Activated naive CD8-positive, alpha-beta T cell treated with anti-CD3 and anti-CD28 coated beads, Interleukin-2, amount 10 ng/mL, durations not matched to agents 7 days and 5 days (primary cell): ENCODE measurements around the gene SLC25A40. TPM values are rescaled to one million over a fixed set of nuclear protein-coding genes. Genes with fewer than 3 reads are reported as not detected.
"Not testable (repeated sequence)": the region's sequence is repeated elsewhere in the genome, so short reads cannot be mapped to it uniquely, and the experiment has no call there.

Experiments used
- ATAC-seq: fragments of 150-1000 bp; cut with Tn5 transposase; one replicate; pipeline ENCODE4 v1.10.0; 2021; ENCODE audit warnings: low read depth, moderate library complexity
- POLR2A ChIA-PET: fragments of 350-600 bp; sonication (Branson Sonifier 250); formaldehyde crosslinking; loops from one replicate; lab custom pipeline; 2021; ENCODE audit warnings: antibody characterized with exemption; lab: Charles Lee
- DNase-seq: peaks from one replicate; pipeline ENCODE4 v3.0.0; 2021
- H3K27ac Mint-ChIP-seq: one replicate; pipeline ENCODE4 v1.8.0; 2022; ENCODE audit warnings: mild to moderate bottlenecking, mixed read lengths
- H3K27me3 Mint-ChIP-seq: one replicate; pipeline ENCODE4 v1.8.0; 2022; ENCODE audit warnings: mild to moderate bottlenecking, moderate library complexity, mixed read lengths
- H3K36me3 Mint-ChIP-seq: one replicate; pipeline ENCODE4 v1.8.0; 2021; ENCODE audit warnings: mild to moderate bottlenecking, mixed read lengths
- H3K4me1 Mint-ChIP-seq: one replicate; pipeline ENCODE4 v1.8.0; 2021; ENCODE audit warnings: mixed read lengths
- H3K4me3 Mint-ChIP-seq: one replicate; pipeline ENCODE4 v1.8.0; 2022; ENCODE audit warnings: mild to moderate bottlenecking, moderate library complexity, mixed read lengths
- H3K9me3 Mint-ChIP-seq: one replicate; pipeline ENCODE4 v1.8.0; 2021; ENCODE audit warnings: mixed read lengths
- total RNA-seq, 2 experiments: library from RNA; stranded (reverse); gene quantifications; one replicate each; pipeline ENCODE4 v1.2.3, GENCODE V29; 2021

The SLC25A40 gene, protein sequence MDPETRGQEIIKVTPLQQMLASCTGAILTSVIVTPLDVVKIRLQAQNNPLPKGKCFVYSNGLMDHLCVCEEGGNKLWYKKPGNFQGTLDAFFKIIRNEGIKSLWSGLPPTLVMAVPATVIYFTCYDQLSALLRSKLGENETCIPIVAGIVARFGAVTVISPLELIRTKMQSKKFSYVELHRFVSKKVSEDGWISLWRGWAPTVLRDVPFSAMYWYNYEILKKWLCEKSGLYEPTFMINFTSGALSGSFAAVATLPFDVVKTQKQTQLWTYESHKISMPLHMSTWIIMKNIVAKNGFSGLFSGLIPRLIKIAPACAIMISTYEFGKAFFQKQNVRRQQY
- 10 to 100 TPM; 47.6 to 51.6 TPM for total RNA-seq

DNA sequence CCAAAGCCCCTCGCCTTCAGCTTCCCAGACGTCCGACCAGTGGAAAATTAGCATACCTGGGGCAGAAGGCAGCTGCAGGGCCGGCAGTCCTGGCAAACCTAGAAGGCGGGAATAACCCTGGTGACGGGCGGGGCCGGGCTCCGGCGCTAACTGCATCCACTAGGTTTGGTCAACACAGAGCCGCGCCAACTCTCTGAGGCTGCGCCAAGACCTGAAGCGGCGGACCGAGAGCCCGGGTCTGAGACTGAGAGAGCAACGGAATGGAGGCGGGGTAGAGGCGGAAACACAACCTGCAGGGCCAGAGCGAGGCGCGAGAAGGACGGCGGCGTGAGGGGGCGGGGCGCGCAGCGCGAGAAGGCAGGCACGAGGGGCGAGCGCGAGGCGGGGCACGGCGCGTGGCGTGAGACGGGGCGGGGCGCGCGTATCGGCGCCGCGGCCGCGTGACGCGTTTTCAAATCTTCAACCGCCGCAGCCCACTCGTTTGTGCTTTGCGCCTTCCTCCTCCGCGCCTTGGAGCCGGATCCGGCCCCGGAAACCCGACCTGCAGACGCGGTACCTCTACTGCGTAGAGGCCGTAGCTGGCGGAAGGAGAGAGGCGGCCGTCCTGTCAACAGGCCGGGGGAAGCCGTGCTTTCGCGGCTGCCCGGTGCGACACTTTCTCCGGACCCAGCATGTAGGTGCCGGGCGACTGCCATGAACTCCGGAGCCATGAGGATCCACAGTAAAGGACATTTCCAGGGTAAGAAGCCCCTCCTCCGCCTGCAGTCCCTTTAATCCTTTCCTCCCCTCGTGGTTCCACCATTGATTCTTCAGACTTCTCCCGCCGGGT is at the start of gene SLC25A40, which contains the start of gene DBF4:
Gene SLC25A40, minus strand, starts transcription at position 321 of the 829 bp plus-strand sequence. CDS start 17,633 bp downstream, outside the sequence.
Gene DBF4, plus strand, starts transcription at position 454 of the 829 bp plus-strand sequence. Its CDS starts 240 bp downstream, at position 694.
- no peaks in the 10 kb centered on the region for H3K27me3 Mint-ChIP-seq
- H3K36me3 Mint-ChIP-seq, result peaks cover 37% of the 10 kb centered on the region
- H3K4me3 Mint-ChIP-seq, result peak within 1 kb of the TSS; percentile 86
- H3K9me3 Mint-ChIP-seq, result peaks cover 9% of the 10 kb centered on the region
- peak within 1 kb of the TSS; percentile 95 for H3K27ac Mint-ChIP-seq
- DNase-seq (peak; percentile 98), ATAC-seq (peak; percentile 93)
- peaks cover 41% of the 10 kb centered on the region for H3K4me1 Mint-ChIP-seq
- POLR2A ChIA-PET, result interaction anchor here (1.0 to 2.2 kb wide), 4 partner anchors 58 to 659 kb away, joined by 3 to 12 read pairs (median 3); partner anchors contain the start of genes ABCB1 and ADAM22

DNA sequence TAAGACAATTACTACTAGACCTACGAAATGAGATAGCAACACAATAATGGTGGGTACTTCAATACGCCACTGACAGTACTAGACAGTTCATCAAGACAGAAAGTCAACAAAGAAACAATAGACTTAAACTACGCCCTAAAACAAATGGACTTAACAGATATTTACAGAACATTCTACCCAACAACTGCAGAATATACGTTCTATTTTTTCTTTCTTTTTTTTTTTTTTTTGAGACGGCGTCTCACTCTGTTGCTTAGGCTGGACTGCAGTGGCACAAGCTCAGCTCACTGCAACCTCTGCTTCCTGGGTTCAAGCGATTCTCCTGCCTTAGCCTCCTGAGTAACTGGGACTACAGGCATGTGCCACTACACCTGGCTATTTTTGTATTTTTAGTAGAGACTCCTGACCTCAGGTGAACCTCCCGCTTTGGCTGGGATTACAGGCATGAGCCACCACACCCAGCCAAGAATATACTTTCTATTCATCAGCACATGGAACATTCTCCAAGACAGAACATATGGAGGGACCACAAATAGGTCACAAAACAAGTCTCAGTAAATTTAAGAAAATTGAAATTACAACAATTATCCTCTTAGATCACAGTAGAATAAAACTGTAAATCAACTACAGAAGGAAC is 46.7 kb upstream of the SLC25A40 start:
- H3K27ac Mint-ChIP-seq, H3K27me3 Mint-ChIP-seq, POLR2A ChIA-PET, DNase-seq, H3K9me3 Mint-ChIP-seq, H3K4me1 Mint-ChIP-seq, H3K36me3 Mint-ChIP-seq, H3K4me3 Mint-ChIP-seq, ATAC-seq: not testable (repeated sequence)

DNA sequence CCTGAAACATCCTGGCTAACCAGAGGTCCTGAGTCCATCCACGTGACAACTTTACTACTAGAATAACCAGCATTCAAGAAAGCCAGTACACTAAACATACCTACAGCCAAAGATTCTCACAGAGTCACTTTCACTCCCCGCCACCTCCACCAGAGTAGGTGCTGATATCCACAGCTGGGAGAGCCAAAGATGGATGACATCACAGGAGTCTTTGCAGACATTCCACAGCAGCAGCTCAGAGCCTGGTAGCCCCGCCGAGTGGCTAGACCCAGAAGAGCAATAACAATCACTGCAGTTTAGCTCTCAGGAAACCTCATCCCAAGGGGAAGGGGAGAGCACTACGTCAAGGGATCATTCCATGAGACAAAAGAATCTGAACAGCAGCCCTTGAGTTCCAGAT is 44.4 kb upstream of the SLC25A40 start:
- ATAC-seq, result no peak
- DNase-seq, result no peak
- Mint-ChIP-seq H3K4me1 (no peaks in the 10 kb centered on the region), H3K4me3 (no peak overlapping the region), H3K9me3 (no peaks in the 10 kb centered on the region), H3K27me3 (peaks cover 9% of the 10 kb centered on the region), H3K36me3 (no peaks in the 10 kb centered on the region), H3K27ac (no peak overlapping the region)
- POLR2A ChIA-PET, result no interaction called here

DNA sequence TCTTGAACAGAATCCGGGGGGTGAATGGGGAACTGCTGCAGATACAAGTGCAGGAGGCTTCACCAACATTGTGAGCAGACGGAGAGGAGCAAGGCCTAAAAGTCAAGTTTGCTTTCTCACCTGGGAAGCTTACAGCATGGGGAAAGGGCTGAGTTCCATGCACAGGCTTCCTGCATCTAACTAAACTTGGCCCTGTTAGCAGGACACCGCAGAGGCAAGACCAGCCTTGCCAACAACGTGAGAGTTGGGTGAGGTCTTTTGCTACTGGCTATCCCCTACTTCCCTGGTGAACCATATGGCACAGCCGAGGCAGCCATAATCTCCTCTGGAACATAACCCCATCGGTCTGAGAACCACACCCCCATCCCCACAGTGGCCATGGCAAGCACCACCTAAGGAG is 43.7 kb upstream of the SLC25A40 start:
- no peak overlapping the region for H3K4me3 Mint-ChIP-seq
- H3K36me3 Mint-ChIP-seq, result no peaks in the 10 kb centered on the region
- peaks cover 9% of the 10 kb centered on the region for H3K27me3 Mint-ChIP-seq
- no peaks in the 10 kb centered on the region for H3K4me1 Mint-ChIP-seq
- POLR2A ChIA-PET, result no interaction called here
- no peak overlapping the region for H3K27ac Mint-ChIP-seq
- H3K9me3 Mint-ChIP-seq, result no peaks in the 10 kb centered on the region
- ATAC-seq (no peak), DNase-seq (no peak)

DNA sequence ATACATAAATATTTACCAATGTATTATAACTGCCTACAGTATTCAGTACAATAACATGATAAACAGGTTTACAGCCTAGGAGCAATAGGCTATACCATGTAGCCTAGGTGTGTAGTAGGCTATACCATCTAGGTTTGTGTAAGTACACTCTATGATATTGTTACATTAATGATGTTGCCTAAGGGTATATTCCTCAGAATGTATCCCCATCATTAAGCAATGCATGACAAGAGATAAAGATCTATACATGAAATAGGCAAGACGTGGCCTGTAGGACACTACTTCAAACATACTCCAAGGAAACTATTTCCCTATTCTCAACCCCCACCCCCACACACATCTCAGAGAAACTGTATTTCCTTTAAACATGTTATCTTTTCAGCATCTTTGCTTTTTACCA is 42.6 kb upstream of the SLC25A40 start:
- no peak overlapping the region for H3K4me3 Mint-ChIP-seq
- no peaks in the 10 kb centered on the region for H3K4me1 Mint-ChIP-seq
- peaks cover 9% of the 10 kb centered on the region for H3K27me3 Mint-ChIP-seq
- POLR2A ChIA-PET, result no interaction called here
- H3K27ac Mint-ChIP-seq, result no peak overlapping the region
- H3K9me3 Mint-ChIP-seq, result no peaks in the 10 kb centered on the region
- DNase-seq (no peak), ATAC-seq (no peak)
- H3K36me3 Mint-ChIP-seq, result no peaks in the 10 kb centered on the region

DNA sequence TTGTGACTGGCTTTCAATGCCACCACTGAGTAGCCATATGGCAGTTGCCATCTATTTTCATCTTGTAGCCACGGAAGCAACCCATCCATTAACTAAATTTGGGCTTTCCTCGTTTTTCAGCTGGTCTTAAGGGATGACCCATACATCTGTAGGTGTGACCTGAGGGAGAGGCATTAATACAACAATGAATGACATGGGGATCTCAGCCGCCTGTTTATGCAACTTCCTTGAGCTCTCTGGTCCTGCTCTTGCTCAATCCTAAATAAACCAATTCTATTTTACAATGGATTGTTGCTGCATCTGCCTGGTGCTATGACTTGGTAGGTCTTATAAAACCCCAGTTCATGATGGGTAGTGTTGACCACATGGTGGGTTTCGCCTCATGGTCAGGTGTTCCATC is 36.0 kb upstream of the SLC25A40 start:
- ATAC-seq (no peak), DNase-seq (no peak)
- H3K9me3 Mint-ChIP-seq, result no peaks in the 10 kb centered on the region
- H3K4me3 Mint-ChIP-seq, result no peak overlapping the region
- H3K4me1 Mint-ChIP-seq, result peaks cover 4% of the 10 kb centered on the region
- H3K27me3 Mint-ChIP-seq, result peaks cover 3% of the 10 kb centered on the region
- POLR2A ChIA-PET, result interaction anchor here (1.0 kb wide), 1 partner anchor 37 kb away, joined by 4 read pairs; no protein-coding TSS in a partner anchor
- H3K36me3 Mint-ChIP-seq, result peaks cover 9% of the 10 kb centered on the region
- H3K27ac Mint-ChIP-seq, result no peak overlapping the region

DNA sequence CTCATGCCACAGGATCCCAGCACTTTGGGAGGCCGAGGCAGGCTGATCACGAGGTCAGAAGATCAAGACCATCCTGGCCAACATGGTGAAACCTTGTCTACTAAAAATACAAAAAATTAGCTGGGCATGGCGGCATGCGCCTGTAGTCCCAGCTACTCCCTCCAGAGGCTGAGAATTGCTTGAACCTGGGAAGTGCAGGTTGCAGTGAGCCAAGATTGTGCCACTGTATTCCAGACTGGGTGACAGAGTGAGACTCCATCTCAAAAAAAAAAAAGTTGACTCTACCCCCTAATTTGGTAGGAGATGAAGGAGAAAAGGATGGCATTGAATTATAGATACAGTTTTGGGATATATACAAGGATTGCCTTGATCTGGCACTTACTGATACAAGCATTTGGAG is 32.7 kb upstream of the SLC25A40 start:
- not testable (repeated sequence) for H3K27me3 Mint-ChIP-seq, H3K4me1 Mint-ChIP-seq, H3K27ac Mint-ChIP-seq

DNA sequence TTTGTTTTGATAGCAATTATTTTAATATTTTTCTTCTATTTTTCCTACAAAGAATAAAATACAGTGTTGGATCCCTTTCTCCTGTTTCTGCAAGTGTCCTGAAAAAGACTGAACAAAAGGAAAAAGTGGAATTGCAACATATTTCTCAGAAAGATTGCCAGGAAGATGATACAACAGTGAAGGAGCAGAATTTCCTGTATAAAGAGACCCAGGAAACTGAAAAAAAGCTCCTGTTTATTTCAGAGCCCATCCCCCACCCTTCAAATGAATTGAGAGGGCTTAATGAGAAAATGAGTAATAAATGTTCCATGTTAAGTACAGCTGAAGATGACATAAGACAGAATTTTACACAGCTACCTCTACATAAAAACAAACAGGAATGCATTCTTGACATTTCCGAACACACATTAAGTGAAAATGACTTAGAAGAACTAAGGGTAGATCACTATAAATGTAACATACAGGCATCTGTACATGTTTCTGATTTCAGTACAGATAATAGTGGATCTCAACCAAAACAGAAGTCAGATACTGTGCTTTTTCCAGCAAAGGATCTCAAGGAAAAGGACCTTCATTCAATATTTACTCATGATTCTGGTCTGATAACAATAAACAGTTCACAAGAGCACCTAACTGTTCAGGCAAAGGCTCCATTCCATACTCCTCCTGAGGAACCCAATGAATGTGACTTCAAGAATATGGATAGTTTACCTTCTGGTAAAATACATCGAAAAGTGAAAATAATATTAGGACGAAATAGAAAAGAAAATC is 31.2 kb upstream of the SLC25A40 start:
- H3K27ac Mint-ChIP-seq, H3K4me3 Mint-ChIP-seq, H3K27me3 Mint-ChIP-seq, DNase-seq, ATAC-seq, H3K4me1 Mint-ChIP-seq, POLR2A ChIA-PET, H3K9me3 Mint-ChIP-seq: not testable (repeated sequence)
- peaks cover 19% of the 10 kb centered on the region for H3K36me3 Mint-ChIP-seq

More for the DNA sequence above, 32.7 kb upstream of the SLC25A40 start:
- H3K36me3 Mint-ChIP-seq, result peaks cover 17% of the 10 kb centered on the region
- H3K4me3 Mint-ChIP-seq, H3K9me3 Mint-ChIP-seq, ATAC-seq, POLR2A ChIA-PET, DNase-seq: not testable (repeated sequence)

DNA sequence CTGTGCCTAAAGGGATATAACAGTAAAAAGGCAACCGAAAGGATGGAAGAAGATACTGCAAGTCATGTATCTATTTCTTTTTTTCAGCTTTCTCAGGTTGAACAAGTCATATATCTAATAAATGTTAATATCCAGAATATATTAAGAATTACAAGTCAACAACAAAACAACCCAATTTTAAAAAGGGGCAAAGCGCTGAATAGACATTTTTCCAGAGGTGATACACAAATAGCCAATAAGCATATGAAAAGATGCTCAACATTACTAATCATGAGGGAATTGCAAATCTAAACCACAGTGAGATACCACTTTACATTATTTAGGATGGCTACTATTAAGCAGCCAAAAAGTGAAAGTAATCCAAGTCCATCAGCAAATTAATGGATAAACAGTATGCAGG is 23.1 kb upstream of the SLC25A40 start:
- no peaks in the 10 kb centered on the region for H3K27me3 Mint-ChIP-seq
- H3K4me3 Mint-ChIP-seq, result no peak overlapping the region
- peaks cover 29% of the 10 kb centered on the region for H3K36me3 Mint-ChIP-seq
- peaks cover 4% of the 10 kb centered on the region for H3K4me1 Mint-ChIP-seq
- POLR2A ChIA-PET, result no interaction called here
- ATAC-seq (no peak), DNase-seq (no peak)
- no peaks in the 10 kb centered on the region for H3K9me3 Mint-ChIP-seq
- no peak overlapping the region for H3K27ac Mint-ChIP-seq

DNA sequence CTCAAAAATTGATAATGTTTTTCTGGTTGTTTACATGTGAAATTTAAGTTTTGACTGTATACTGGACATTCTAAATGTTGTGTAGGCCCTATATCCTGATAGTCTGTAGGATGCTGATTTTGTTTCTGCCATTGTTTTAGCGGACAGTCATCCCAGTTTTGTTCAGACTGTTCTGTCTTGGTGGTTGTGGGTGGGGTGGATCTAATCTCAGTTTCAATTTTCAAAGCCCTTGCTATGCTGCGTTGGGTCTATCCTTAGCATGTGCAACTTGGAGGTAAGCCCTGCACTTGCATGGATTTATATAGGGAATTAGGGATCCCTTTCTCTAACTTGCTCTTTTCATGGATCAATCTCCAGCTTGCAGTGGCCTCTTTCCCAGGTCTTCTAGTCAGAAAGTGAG is 19.2 kb upstream of the SLC25A40 start:
- no peak overlapping the region for H3K27ac Mint-ChIP-seq

DNA sequence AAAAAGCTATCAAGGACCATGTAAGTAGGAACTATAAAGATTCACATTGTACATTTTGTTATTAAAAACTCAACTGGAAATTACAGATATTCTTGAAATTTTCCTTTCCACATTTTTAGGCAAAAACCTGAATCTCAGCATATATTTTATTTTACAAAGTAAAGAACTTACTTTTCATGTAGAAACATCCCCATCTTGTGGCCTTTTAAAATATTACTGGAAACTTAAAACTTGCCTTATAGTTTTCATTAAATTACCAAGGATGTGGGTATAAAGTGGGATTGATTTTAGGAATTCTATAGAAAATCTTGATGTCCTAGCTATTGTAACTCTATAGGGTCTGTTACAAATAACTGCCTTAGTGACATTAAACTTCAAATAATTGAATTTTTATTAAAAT is 10.7 kb upstream of the SLC25A40 start:
- POLR2A ChIA-PET, result interaction anchor here (0.7 kb wide), 1 partner anchor 12 kb away, joined by 5 read pairs; no protein-coding TSS in a partner anchor
- Mint-ChIP-seq H3K27ac (no peak overlapping the region), H3K4me1 (peaks cover 16% of the 10 kb centered on the region), H3K36me3 (peaks cover 24% of the 10 kb centered on the region), H3K4me3 (no peak overlapping the region), H3K9me3 (no peaks in the 10 kb centered on the region), H3K27me3 (no peaks in the 10 kb centered on the region)
- DNase-seq (no peak), ATAC-seq (no peak)

More for the DNA sequence above, 19.2 kb upstream of the SLC25A40 start:
- Mint-ChIP-seq H3K27me3 (no peaks in the 10 kb centered on the region), H3K9me3 (no peaks in the 10 kb centered on the region), H3K4me3 (no peak overlapping the region), H3K36me3 (peaks cover 33% of the 10 kb centered on the region), H3K4me1 (peaks cover 8% of the 10 kb centered on the region)
- DNase-seq (no peak), ATAC-seq (no peak)
- POLR2A ChIA-PET, result no interaction called here

DNA sequence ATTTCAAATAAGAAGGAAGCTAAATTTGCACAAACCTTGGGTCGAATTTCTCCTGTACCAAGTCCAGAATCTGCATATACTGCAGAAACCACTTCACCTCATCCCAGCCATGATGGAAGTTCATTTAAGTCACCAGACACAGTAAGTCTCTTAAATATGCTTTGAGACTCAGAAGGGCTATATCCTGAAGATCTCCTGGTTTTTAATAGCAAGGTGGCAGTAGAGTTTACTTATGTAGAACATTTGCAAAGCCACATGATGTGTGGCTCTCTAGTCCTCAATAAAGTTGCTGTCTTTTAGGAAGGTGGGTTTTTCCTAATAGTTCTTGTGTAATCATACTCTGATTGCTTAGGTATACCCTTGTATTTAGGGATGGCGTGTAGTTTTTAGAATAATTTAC is 8.9 kb upstream of the SLC25A40 start:
- no peaks in the 10 kb centered on the region for H3K27me3 Mint-ChIP-seq
- ATAC-seq (no peak), DNase-seq (no peak)
- POLR2A ChIA-PET, result no interaction called here
- H3K4me3 Mint-ChIP-seq, result no peak overlapping the region
- peaks cover 24% of the 10 kb centered on the region for H3K36me3 Mint-ChIP-seq
- H3K4me1 Mint-ChIP-seq, result peaks cover 19% of the 10 kb centered on the region
- no peaks in the 10 kb centered on the region for H3K9me3 Mint-ChIP-seq
- no peak overlapping the region for H3K27ac Mint-ChIP-seq
